Activated CD4-positive, alpha-beta T cell treated with anti-CD3 and anti-CD28 coated beads, Interleukin-2, amount 10 ng/mL, durations not matched to agents 7 days and 5 days (primary cell): ENCODE data around the gene LMAN2L. TPM values are rescaled to one million over a fixed set of nuclear protein-coding genes. Genes with fewer than 3 reads are reported as not detected.

ENCODE experiments used
- CTCF ChIA-PET: fragments of 350-600 bp; sonication (Branson Sonifier 250); formaldehyde crosslinking; loops from one replicate; lab custom pipeline; 2021; ENCODE audit warnings: antibody characterized with exemption; lab: Charles Lee
- POLR2A ChIA-PET: fragments of 350-600 bp; sonication (Branson Sonifier 250); formaldehyde crosslinking; loops from one replicate; lab custom pipeline; 2021; ENCODE audit warnings: antibody characterized with exemption; lab: Charles Lee
- DNase-seq: peaks from one replicate; pipeline ENCODE4 v3.0.0-alpha.2; 2020
- H3K27ac Mint-ChIP-seq: one replicate; pipeline ENCODE4 v1.8.0; 2021; ENCODE audit warnings: mild to moderate bottlenecking, moderate library complexity, mixed read lengths
- H3K27me3 Mint-ChIP-seq: one replicate; pipeline ENCODE4 v1.8.0; 2021; ENCODE audit warnings: mixed read lengths
- H3K36me3 Mint-ChIP-seq: one replicate; pipeline ENCODE4 v1.8.0; 2021; ENCODE audit warnings: low read depth, mixed read lengths
- H3K4me1 Mint-ChIP-seq: one replicate; pipeline ENCODE4 v1.8.0; 2021; ENCODE audit warnings: mixed read lengths
- H3K4me3 Mint-ChIP-seq: one replicate; pipeline ENCODE4 v1.8.0; 2021; ENCODE audit warnings: mild to moderate bottlenecking, moderate library complexity, mixed read lengths
- H3K9me3 Mint-ChIP-seq: one replicate; pipeline ENCODE4 v1.8.0; 2021; ENCODE audit warnings: mixed read lengths
- total RNA-seq, 2 experiments: library from RNA; stranded (reverse); gene quantifications; one replicate each; pipeline ENCODE4 v1.2.3, GENCODE V29; 2021

LMAN2L gene
- total RNA-seq, 2 experiments from 2014 or later: 7.5 to 8.0 TPM

- H3K4me3 Mint-ChIP-seq: no peak overlapping the region
- DNase-seq: no peak
- H3K27me3 Mint-ChIP-seq: no peaks in the 10 kb centered on the region
- H3K36me3 Mint-ChIP-seq: peaks cover 2% of the 10 kb centered on the region
- no peak overlapping the region for H3K27ac Mint-ChIP-seq
- POLR2A ChIA-PET: interaction anchor here (0.5 kb wide), 1 partner anchor 75 kb away, joined by 3 read pairs; no protein-coding TSS in a partner anchor
- peaks cover 38% of the 10 kb centered on the region for H3K4me1 Mint-ChIP-seq
- no peaks in the 10 kb centered on the region for H3K9me3 Mint-ChIP-seq
- CTCF ChIA-PET: interaction anchor here (0.8 to 2.4 kb wide), 3 partner anchors 9 to 46 kb away, joined by 4 to 12 read pairs (median 4); partner anchors contain the start of genes CNNM3 and CNNM4
Observed at GRCh38 chr2:96769814-96770213, 29.9 kb upstream of the LMAN2L start.

DNA sequence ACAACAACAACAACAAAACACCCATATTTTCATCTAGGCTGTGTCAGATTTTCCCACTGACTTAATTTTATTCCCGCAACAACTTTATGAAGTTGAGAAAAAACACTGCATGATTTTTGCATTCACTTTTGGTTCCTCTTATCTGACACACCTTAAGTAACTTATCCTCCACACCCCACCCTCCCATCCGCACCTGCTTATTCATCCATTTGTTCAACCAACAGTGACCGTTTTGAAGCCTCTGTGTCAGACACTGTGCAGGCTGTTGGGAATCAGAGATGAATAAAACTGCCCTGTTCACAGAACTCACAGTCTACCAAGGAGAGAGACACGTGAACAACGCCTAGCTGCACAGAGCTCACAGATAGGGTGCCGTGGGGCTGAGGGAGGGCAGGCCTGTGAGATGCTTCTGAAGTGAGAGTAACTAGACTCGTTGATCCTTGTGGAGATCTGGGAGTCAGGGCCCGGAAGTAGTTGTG, 28.3 kb upstream of the LMAN2L start:
- H3K9me3 Mint-ChIP-seq: no peaks in the 10 kb centered on the region
- ChIA-PET CTCF (interaction anchor here (1.0 to 1.1 kb wide), 2 partner anchors 19 to 364 kb away, joined by 3 read pairs; no protein-coding TSS in a partner anchor), POLR2A (no interaction called here)
- no peak overlapping the region for H3K27ac Mint-ChIP-seq
- peaks cover 3% of the 10 kb centered on the region for H3K36me3 Mint-ChIP-seq
- no peaks in the 10 kb centered on the region for H3K27me3 Mint-ChIP-seq
- no peak overlapping the region for H3K4me3 Mint-ChIP-seq
- H3K4me1 Mint-ChIP-seq: peaks cover 41% of the 10 kb centered on the region
- DNase-seq: no peak

GRCh38 chr2:96767135-96767871, 27.4 kb upstream of the LMAN2L start:
- Mint-ChIP-seq H3K4me1 (peaks cover 42% of the 10 kb centered on the region), H3K4me3 (no peak overlapping the region), H3K36me3 (peaks cover 3% of the 10 kb centered on the region), H3K27ac (no peak overlapping the region), H3K9me3 (no peaks in the 10 kb centered on the region), H3K27me3 (no peaks in the 10 kb centered on the region)
- DNase-seq: no peak
- ChIA-PET POLR2A (no interaction called here), CTCF (interaction anchor here (0.9 to 1.1 kb wide), 4 partner anchors 10 to 363 kb away, joined by 3 to 4 read pairs (median 3); no protein-coding TSS in a partner anchor)

- H3K4me3 Mint-ChIP-seq: peak overlapping the region; percentile 74
- no peaks in the 10 kb centered on the region for H3K27me3 Mint-ChIP-seq
- peaks cover 61% of the 10 kb centered on the region for H3K4me1 Mint-ChIP-seq
- DNase-seq: no peak
- H3K9me3 Mint-ChIP-seq: no peaks in the 10 kb centered on the region
- ChIA-PET CTCF (interaction anchor here (0.6 to 4.0 kb wide), 6 partner anchors 10 to 210 kb away, joined by 3 to 23 read pairs (median 6); partner anchors contain the start of gene CNNM3), POLR2A (no interaction called here)
- no peak overlapping the region for H3K27ac Mint-ChIP-seq
- H3K36me3 Mint-ChIP-seq: peaks cover 3% of the 10 kb centered on the region
Observed at GRCh38 chr2:96764253-96764637, 24.4 kb upstream of the LMAN2L start.

DNA sequence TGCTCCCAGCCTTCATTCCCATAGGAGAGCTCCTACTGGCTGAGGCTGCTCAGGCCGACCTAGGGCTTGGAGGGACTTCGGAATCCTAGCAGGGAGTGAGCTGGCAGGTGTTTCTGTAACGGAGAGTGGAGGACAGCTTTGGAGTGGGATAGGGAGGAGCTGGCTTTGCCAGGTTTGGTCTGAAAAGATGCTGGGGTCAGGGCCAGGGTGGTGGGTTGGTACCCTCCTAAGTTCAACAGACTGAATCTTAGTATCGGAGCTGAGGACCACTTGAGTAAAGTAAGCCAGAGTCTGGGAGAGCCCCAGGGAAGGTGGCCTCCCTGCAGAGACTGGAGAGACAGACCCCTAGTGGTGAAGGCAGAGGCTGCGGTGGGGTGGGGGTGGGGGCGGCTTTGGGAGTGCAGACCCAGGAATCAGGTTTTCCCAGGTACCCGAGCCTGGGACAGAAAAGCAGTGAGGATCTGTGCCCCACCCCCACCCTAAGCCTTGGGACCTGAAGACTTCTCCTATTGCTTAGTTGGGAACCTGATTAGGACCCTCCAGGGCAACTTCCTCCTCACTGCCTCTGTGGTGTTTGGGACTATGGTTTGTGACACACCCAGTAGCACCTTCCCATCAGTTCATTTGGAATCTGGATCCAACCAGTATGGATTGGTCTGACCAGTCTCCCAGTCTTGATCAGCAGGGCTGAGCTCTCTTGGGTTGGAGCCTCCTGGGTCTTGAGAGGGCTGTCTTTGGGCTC, 23.8 kb upstream of the LMAN2L start:
- ChIA-PET CTCF (interaction anchor here (0.6 to 4.0 kb wide), 13 partner anchors 10 to 349 kb away, joined by 3 to 23 read pairs (median 5); partner anchors contain the start of genes ANKRD36 and CNNM3), POLR2A (no interaction called here)
- H3K27me3 Mint-ChIP-seq: no peaks in the 10 kb centered on the region
- DNase-seq: no peak
- peaks cover 62% of the 10 kb centered on the region for H3K4me1 Mint-ChIP-seq
- H3K4me3 Mint-ChIP-seq: peak overlapping the region; percentile 74
- peaks cover 3% of the 10 kb centered on the region for H3K36me3 Mint-ChIP-seq
- peak overlapping the region; percentile 60 for H3K27ac Mint-ChIP-seq
- no peaks in the 10 kb centered on the region for H3K9me3 Mint-ChIP-seq

DNA sequence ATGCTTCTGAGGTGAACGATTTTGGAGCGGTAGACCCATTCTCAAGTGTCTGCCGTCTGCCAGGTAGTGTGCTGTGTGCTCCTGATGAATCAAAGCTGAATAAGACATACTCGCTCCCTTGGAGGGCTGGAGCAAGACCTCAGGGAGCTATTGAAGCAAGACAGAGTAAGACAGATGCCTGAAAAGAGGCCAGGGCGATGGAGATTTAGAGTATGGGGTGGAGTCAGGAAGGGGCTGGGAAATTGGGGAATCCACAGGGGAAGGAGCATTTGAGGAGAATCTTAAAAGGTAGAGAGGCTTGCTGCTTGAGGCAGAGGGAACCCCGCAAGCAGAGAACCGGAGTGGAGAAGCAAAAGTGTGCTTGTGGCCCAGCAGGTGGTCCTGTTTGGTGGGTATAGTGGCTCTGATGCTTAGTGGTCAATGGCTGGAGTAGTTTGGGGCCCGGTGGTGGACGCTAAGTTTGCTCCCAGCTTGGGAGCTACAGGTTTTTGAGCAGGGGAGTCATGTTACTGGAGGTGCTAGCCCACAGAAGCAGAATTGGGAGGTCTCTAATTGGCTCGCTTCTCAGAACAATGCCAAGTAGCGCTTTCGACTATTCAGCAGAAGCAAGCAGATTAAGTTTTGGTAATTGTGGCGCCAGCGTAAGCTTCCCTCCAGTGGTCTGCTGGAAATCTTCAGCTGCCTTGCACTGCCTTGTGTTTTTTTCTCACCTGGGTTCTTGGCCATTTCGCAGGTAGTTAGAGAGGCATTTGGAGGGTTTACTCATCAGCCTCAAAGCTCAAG, 22.9 kb upstream of the LMAN2L start:
- Mint-ChIP-seq H3K4me1 (peaks cover 56% of the 10 kb centered on the region), H3K4me3 (peak overlapping the region; percentile 74), H3K27me3 (no peaks in the 10 kb centered on the region), H3K36me3 (peaks cover 3% of the 10 kb centered on the region), H3K27ac (peak overlapping the region; percentile 60), H3K9me3 (no peaks in the 10 kb centered on the region)
- POLR2A ChIA-PET: no interaction called here
- CTCF ChIA-PET: interaction anchor here (0.7 to 4.0 kb wide), 16 partner anchors 11 to 350 kb away, joined by 3 to 28 read pairs (median 5); partner anchors contain the start of genes ANKRD36 and CNNM3
- DNase-seq: no peak

GRCh38 chr2:96760986-96761832, 21.3 kb upstream of the LMAN2L start:
- DNase-seq: peak; percentile 25
- Mint-ChIP-seq H3K36me3 (peaks cover 1% of the 10 kb centered on the region), H3K4me3 (peak overlapping the region; percentile 74), H3K9me3 (no peaks in the 10 kb centered on the region), H3K27me3 (no peaks in the 10 kb centered on the region), H3K27ac (peak overlapping the region; percentile 89), H3K4me1 (peaks cover 48% of the 10 kb centered on the region)
- CTCF ChIA-PET: interaction anchor here (0.6 to 4.0 kb wide), 18 partner anchors 8 to 423 kb away, joined by 3 to 28 read pairs (median 4); partner anchors contain the start of gene CNNM3
- POLR2A ChIA-PET: no interaction called here

DNA sequence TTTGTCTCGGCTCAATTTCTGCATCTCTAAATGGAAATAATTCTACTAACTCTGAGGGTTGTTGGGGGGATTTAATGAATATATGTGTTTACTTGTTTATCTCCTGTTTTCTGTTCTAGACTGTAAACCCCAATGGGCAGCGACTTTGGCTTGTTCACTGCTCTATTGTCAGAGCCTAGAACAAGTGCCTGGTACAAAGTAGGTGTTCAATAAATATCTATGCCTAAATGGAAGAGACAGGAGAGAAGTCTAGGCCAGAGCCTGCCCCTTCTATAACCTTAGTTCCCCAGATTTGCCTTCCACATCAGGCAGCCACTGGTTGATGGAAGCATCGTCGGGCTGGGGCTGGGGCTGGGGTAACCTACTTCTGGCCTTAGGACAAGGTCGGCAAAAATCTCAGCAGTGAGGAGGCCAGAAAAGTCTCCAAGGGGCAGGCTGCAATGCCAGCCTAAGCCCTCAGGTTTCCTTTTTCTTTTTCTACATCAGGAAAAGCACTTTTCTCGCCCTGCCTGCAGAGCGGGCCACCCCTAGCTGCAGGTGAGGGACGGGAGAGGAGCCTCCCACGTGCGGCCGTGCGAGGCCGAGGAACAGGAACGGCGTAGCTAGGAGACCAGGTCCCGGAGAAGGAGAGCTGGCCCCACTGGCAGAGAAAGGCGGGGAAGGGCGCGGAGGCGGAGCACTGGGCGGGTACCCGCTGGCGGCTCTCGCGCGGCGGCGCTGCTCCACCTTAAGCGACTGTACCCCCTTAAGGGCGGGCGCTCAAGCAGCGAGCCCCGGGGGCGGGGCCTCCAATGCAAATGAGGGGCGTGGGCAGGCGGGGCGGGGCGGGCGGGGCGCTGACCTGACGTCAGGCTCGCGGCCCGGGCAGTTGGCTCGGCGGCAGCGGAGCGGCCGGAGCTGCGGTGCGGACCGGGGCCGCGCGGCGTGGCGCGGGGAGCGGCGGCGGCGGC, 20.4 kb upstream of the LMAN2L start, which contains the start of gene CNNM4:
CNNM4 (plus strand) TSS at position 867 of the 950 bp plus-strand sequence. CDS start 98 bp downstream, outside the sequence.
- Mint-ChIP-seq H3K27me3 (no peaks in the 10 kb centered on the region), H3K4me3 (peak within 1 kb of the TSS; percentile 78), H3K36me3 (peaks cover 1% of the 10 kb centered on the region), H3K9me3 (no peaks in the 10 kb centered on the region), H3K4me1 (peaks cover 46% of the 10 kb centered on the region), H3K27ac (peak within 1 kb of the TSS; percentile 92)
- peak; percentile 93 for DNase-seq
- ChIA-PET CTCF (interaction anchor here (0.7 to 4.0 kb wide), 14 partner anchors 8 to 225 kb away, joined by 3 to 28 read pairs (median 4); partner anchors contain the start of gene ANKRD39), POLR2A (no interaction called here)

- peak overlapping the region; percentile 92 for H3K27ac Mint-ChIP-seq
- peaks cover 1% of the 10 kb centered on the region for H3K36me3 Mint-ChIP-seq
- ChIA-PET CTCF (interaction anchor here (0.7 to 3.5 kb wide), 6 partner anchors 14 to 147 kb away, joined by 3 to 28 read pairs (median 4); partner anchors contain the start of gene ANKRD39), POLR2A (no interaction called here)
- peak overlapping the region; percentile 78 for H3K4me3 Mint-ChIP-seq
- DNase-seq: no peak
- no peaks in the 10 kb centered on the region for H3K27me3 Mint-ChIP-seq
- peaks cover 43% of the 10 kb centered on the region for H3K4me1 Mint-ChIP-seq
- H3K9me3 Mint-ChIP-seq: no peaks in the 10 kb centered on the region
Observed at GRCh38 chr2:96759548-96759947, 19.7 kb upstream of the LMAN2L start.

- no peak for DNase-seq
- POLR2A ChIA-PET: no interaction called here
- H3K36me3 Mint-ChIP-seq: no peaks in the 10 kb centered on the region
- peak overlapping the region; percentile 92 for H3K27ac Mint-ChIP-seq
- peaks cover 38% of the 10 kb centered on the region for H3K4me1 Mint-ChIP-seq
- no peaks in the 10 kb centered on the region for H3K9me3 Mint-ChIP-seq
- CTCF ChIA-PET: interaction anchor here (0.6 to 3.5 kb wide), 6 partner anchors 15 to 507 kb away, joined by 3 to 28 read pairs (median 3); partner anchors contain the start of gene ANKRD39
- H3K4me3 Mint-ChIP-seq: no peak overlapping the region
- H3K27me3 Mint-ChIP-seq: no peaks in the 10 kb centered on the region
Observed at GRCh38 chr2:96758987-96759386, 19.1 kb upstream of the LMAN2L start.
